Mammary epithelial cell (primary cell): ENCODE results near the gene PLXNA4.

ENCODE experiments used
- EZH2 ChIP-seq: IDR thresholded peaks from 2 replicates; pipeline ENCODE4 v1.6.1; 2012; ENCODE audit warnings: low read length, inconsistent platforms, borderline replicate concordance
- TF ChIP-seq, protein P1 (sequence below), 2 donors: IDR thresholded peaks in 1 of 2; conservative IDR thresholded peaks in 1 of 2; 2 replicates each; pipeline ENCODE4 v1.5.1; 2011 to 2012; ENCODE audit warnings: inconsistent platforms in 2 of 2, low read length in 2 of 2, mild to moderate bottlenecking in 2 of 2, control low read depth in 1 of 2, low read depth in 1 of 2; ENCODE audit not compliant: insufficient read depth in 1 of 2; ENCODE audit errors: extremely low read depth in 1 of 2

DNA sequence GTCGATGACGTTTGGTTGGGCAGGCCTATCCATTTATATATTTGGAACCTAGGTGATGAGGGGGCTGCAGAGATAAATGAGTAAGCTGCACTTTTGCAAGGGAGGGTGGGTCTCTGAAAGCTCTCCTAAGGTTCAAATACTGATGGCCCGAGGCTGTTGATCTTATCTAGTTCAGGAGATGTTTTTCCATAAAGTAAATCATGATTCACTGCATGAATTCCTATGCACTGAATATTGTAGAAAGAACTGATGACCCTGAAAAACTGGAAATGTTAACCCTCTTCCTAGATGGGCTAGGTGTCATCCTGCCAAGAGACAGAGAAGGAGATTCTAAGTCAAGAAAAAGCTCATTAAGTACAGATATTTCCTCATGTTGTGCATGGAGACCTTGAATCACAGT, 459.9 kb downstream of the PLXNA4 start:
- TF ChIP-seq, protein P1, sequence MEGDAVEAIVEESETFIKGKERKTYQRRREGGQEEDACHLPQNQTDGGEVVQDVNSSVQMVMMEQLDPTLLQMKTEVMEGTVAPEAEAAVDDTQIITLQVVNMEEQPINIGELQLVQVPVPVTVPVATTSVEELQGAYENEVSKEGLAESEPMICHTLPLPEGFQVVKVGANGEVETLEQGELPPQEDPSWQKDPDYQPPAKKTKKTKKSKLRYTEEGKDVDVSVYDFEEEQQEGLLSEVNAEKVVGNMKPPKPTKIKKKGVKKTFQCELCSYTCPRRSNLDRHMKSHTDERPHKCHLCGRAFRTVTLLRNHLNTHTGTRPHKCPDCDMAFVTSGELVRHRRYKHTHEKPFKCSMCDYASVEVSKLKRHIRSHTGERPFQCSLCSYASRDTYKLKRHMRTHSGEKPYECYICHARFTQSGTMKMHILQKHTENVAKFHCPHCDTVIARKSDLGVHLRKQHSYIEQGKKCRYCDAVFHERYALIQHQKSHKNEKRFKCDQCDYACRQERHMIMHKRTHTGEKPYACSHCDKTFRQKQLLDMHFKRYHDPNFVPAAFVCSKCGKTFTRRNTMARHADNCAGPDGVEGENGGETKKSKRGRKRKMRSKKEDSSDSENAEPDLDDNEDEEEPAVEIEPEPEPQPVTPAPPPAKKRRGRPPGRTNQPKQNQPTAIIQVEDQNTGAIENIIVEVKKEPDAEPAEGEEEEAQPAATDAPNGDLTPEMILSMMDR (conservative IDR thresholded peaks at IDR 0.05 in 1 of 2, IDR thresholded peaks at IDR 0.05 in 1 of 2; ENCODE audit: extremely low read depth in 1 of 2, insufficient read depth in 1 of 2, low read depth in 1 of 2, low read length in 2 of 2), result no peak
- TF ChIP-seq EZH2, result no peak
